ENCODE results near the gene TBCEL.

TBCEL gene

DNA sequence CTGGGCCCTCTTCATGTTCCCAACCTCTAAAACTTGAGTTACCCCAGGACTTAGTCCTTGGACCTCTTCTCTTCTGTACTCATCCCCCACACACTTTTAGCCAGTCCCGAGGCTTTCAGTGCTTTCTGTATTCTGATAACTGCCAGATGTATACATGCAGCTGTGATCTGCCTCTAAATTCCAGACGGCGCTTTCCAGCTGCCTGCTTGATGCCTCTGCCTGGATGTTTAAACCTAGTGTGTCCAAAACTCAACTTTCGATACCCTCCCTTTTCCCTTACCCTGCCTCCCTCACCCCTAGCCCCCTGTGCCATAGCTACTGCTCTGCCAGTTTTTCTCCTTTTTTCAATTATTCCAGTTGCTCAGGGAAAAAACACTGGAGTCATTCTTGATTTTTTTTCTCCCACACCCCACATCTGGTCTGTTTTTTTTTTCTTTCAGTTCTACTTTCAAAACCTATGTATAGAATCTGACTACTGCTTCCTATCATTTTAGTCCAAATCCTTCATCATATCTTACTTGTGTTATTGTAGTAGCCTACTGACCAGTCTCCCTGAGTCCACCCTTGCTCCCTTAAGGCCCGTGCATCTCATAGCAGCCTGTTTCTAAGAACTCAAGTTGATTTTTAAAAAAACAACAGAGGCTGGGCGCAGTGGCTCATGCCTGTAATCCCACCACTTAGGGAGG lies 44.2 kb downstream of the TBCEL start:
- DNase-seq (ENCODE audit: low spot score in 2 of 2), result no peak
- peaks cover 5% of the 10 kb centered on the region for H3K4me1 Mint-ChIP-seq
- no peak overlapping the region for H3K27ac Mint-ChIP-seq
- H3K4me3 Mint-ChIP-seq, result no peak overlapping the region
- ATAC-seq, result no peak
- H3K36me3 Mint-ChIP-seq, result peaks cover 5% of the 10 kb centered on the region
- peaks cover 4% of the 10 kb centered on the region for H3K9me3 Mint-ChIP-seq

DNA sequence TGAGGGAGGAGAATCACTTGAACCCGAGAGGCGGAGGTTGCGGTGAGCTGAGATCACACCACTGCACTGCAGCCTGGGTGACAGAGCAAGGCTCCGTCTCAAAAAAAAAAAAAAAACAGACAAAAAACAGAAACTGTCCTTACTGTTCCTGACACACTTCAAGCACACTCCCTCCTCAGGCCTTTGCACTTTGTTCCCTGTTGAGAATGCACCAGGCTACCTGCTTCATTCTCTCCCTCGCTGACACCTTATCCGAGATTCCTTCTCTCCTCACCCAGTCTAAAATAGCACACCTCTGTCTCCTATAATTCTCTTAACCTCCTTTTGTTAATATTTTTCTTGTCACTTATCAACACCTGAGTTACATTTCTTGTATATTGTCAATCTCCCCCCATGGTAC lies 44.9 kb downstream of the TBCEL start:
- Mint-ChIP-seq H3K4me3 (no peak overlapping the region), H3K9me3 (peaks cover 4% of the 10 kb centered on the region), H3K4me1 (peaks cover 5% of the 10 kb centered on the region), H3K36me3 (peaks cover 5% of the 10 kb centered on the region), H3K27ac (no peak overlapping the region)
- ATAC-seq (no peak), DNase-seq (ENCODE audit: low spot score in 2 of 2) (no peak)

DNA sequence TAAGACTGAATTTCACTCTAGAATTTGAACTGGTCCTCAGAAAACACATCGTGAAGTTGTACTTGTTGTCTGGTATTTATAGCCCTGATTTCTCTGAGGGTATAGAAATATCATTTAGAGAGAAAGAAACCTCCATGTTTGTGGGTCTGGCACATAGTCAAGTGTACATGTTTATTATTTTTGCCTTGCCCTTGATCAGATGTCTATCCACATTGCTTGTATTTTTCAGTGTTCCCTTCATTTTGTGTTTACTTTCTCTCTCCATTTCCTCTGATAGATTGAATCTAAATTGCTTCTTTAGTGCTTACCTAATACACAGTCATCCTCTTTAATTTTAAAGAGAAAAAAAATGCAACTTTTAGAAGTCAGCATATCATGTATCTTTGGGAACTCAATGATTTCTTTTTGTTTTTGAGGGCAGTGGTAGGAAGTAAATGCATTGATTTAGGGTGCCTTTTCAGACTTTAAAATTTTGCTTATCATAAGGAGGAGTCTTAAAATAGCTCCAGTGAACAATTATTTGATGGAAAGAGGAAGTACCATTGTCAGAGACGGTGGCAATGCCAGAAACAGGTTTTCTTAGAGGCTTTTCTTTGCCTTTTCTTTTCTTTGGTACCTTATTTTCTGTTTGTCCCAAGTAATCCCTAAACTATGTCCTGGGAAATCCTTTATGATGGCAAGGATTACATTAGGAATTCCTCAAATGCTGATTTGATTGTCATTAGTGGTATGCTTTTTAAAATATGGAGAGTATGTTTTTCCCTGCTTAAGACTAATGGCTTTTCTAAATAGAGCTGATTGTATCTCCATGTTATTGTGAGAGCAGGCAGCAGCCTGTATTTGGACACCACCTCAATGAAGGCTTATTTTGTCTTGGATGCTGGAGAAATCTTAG lies 47.3 kb downstream of the TBCEL start:
- peaks cover 5% of the 10 kb centered on the region for H3K36me3 Mint-ChIP-seq
- H3K9me3 Mint-ChIP-seq, result peaks cover 4% of the 10 kb centered on the region
- no peak for ATAC-seq
- DNase-seq (ENCODE audit: low spot score in 2 of 2), result no peak
- H3K4me3 Mint-ChIP-seq, result no peak overlapping the region
- H3K27ac Mint-ChIP-seq, result no peak overlapping the region
- peaks cover 5% of the 10 kb centered on the region for H3K4me1 Mint-ChIP-seq

DNA sequence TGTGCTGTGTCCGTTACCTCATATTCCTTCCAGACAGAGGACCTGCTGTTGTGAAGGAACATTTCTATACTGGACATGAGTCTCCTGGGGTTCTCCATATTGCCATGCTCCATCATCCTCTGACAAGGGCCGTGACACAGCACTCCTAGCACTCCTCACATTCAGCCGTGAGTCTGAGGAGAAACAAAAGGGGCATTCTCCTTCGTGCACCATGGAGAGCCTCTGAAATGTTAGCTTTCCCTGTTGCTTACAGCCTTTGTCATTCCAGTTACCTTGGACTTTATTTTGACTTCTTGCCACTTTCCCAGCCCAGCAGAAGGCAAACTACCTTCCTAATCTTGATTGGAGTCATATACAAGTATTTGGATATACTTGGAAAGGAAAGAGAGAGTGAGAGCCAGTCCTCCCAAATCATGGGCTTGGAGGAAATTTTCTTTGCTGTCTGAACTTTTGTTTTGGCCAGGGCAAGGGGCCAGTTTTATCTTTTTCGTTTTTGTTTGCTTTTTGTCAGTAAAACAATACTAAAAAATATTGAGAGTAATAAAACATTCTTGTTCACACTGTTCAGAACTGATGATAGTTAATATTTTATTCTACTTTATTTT lies 48.0 kb downstream of the TBCEL start:
- H3K4me3 Mint-ChIP-seq, result no peak overlapping the region
- peaks cover 4% of the 10 kb centered on the region for H3K9me3 Mint-ChIP-seq
- no peak for ATAC-seq
- DNase-seq (ENCODE audit: low spot score in 2 of 2), result no peak
- peaks cover 5% of the 10 kb centered on the region for H3K36me3 Mint-ChIP-seq
- H3K27ac Mint-ChIP-seq, result no peak overlapping the region
- peaks cover 5% of the 10 kb centered on the region for H3K4me1 Mint-ChIP-seq

DNA sequence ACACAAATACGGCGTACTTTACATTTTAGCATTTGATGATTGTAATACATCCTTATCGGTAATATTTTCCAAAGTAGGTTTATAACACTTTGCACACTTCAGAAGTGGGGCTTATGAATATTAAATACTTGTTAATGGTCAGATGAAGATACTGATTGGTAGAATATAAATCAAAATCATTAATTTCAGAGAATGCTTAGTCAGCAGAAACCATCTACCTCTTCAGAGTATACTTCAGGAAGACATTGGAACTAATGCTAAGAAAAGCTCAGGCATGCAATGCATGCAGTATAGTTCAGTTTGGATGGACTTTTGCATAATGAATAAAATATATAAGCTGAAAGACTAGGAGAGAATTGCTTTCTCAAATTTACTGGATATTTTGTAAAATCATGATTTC lies 57.4 kb downstream of the TBCEL start:
- DNase-seq (ENCODE audit: low spot score in 2 of 2), result no peak
- Mint-ChIP-seq H3K36me3 (peaks cover 6% of the 10 kb centered on the region), H3K27ac (no peak overlapping the region), H3K4me1 (no peaks in the 10 kb centered on the region), H3K9me3 (no peaks in the 10 kb centered on the region), H3K4me3 (no peak overlapping the region)
- no peak for ATAC-seq

DNA sequence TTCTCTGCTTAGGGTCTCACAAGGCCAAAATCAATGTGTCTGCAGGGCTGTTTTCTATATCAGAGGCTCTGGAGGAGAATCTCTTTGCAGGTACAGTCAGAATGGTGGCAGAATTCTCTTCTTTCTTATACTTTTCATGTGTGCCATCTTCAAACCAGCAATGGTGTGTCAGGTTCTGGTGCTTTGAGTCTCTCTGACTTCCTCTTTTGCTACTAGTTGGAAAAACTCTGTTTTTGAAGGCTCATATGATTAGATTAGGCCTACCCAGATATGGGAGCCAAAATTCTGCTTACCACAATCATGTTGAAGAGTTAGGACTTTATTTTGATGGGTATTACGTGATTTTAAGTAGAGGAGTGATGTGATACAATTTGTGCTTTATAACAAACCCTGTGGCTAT lies 58.3 kb downstream of the TBCEL start:
- no peak for DNase-seq (ENCODE audit: low spot score in 2 of 2)
- no peak overlapping the region for H3K4me3 Mint-ChIP-seq
- H3K4me1 Mint-ChIP-seq, result no peaks in the 10 kb centered on the region
- H3K36me3 Mint-ChIP-seq, result peaks cover 11% of the 10 kb centered on the region
- H3K27ac Mint-ChIP-seq, result no peak overlapping the region
- H3K9me3 Mint-ChIP-seq, result no peaks in the 10 kb centered on the region
- ATAC-seq, result no peak

DNA sequence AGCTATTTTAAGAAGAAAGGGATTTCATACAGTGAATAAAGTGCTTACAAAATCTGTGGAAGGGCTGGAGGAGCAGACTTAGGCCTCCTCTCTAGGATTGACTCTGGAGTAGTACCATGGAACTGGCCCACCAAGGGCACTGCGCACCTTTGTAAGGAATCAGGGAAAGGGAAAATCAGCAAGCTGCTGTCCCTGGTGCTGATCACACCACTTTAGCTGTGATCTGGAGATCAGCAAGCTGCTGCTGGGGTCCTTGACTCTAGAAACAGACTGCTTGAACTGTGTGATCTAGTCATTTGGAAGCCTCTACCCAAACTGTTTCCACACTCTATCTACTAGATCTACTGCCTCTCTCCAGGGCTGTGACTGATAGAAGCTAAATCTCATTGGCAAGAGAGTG lies 58.8 kb downstream of the TBCEL start:
- H3K4me3 Mint-ChIP-seq, result no peak overlapping the region

DNA sequence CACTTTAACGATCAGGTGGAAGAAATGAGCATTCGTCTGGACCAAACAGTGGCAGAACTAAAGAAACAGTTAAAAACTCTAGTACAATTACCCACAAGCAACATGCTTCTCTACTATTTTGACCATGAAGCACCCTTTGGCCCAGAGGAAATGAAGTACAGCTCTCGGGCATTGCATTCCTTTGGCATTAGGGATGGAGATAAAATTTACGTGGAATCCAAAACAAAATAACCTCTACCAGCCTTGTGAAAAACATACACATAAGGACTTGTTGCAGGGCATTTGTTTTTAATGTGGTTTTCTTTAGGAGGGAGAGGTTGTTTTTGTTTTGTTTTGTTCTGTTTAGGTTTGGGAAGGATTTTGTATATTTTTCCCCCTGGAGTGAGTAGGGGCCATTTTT lies 63.0 kb downstream of the TBCEL start:
- H3K36me3 Mint-ChIP-seq, result peaks cover 17% of the 10 kb centered on the region
- no peaks in the 10 kb centered on the region for H3K9me3 Mint-ChIP-seq
- ATAC-seq, result no peak
- H3K4me1 Mint-ChIP-seq, result no peaks in the 10 kb centered on the region
- H3K4me3 Mint-ChIP-seq, result no peak overlapping the region
- H3K27ac Mint-ChIP-seq, result no peak overlapping the region
- no peak for DNase-seq (ENCODE audit: low spot score in 2 of 2)

More for the DNA sequence above, 58.8 kb downstream of the TBCEL start:
- ATAC-seq, result no peak
- Mint-ChIP-seq H3K9me3 (no peaks in the 10 kb centered on the region), H3K27ac (no peak overlapping the region), H3K4me1 (no peaks in the 10 kb centered on the region), H3K36me3 (peaks cover 15% of the 10 kb centered on the region)
- DNase-seq (ENCODE audit: low spot score in 2 of 2), result no peak

DNA sequence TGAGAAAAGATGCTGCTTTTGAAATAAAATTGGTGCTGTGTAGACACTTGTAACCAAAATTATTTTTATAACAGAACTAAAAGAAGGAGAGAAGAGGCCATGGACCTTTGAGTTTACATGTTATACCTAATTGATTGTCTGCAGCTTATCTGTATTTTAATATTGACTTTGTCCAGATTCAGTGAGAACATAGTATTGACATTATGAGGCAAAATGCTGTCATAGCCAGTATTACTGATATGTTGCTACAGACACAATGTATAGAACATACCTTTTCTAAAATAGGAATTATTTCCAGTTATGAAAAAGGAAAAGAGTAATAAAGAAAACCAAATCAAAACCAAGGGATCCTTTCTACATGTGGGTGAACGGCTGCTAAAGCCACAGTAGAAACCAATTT lies 65.7 kb downstream of the TBCEL start:
- Mint-ChIP-seq H3K9me3 (no peaks in the 10 kb centered on the region), H3K27ac (no peak overlapping the region), H3K4me1 (no peaks in the 10 kb centered on the region), H3K4me3 (no peak overlapping the region), H3K36me3 (peaks cover 17% of the 10 kb centered on the region)
- no peak for DNase-seq (ENCODE audit: low spot score in 2 of 2)
- ATAC-seq, result no peak

DNA sequence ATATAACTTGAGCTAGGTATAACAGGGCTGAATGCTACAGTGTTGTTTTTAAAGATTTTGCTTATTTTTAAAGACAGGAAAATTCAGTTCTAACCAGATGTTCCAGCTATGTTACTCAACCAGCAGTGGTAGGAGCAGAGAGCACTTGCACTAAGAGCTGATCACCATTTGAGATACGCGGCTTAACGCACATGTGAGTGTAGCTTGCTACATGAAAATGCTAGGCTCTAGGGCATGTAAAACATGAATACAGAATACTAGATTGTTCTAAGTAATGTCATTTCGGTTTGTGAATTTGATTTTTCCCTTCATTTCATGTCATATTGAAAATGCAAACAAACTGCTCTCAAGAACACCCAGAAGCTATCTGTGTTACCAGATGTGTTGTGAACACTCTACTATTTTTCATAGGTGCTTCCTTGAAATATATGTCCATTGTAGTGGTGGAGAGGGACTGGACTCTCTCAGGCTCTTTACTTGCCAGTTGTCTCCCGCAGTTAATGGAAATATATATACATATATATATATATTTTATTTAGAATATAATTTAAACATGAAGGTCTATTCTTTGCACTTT lies 66.3 kb downstream of the TBCEL start:
- Mint-ChIP-seq H3K27ac (no peak overlapping the region), H3K4me3 (no peak overlapping the region), H3K4me1 (no peaks in the 10 kb centered on the region), H3K36me3 (peaks cover 17% of the 10 kb centered on the region), H3K9me3 (no peaks in the 10 kb centered on the region)
- ATAC-seq (no peak), DNase-seq (ENCODE audit: low spot score in 2 of 2) (no peak)

DNA sequence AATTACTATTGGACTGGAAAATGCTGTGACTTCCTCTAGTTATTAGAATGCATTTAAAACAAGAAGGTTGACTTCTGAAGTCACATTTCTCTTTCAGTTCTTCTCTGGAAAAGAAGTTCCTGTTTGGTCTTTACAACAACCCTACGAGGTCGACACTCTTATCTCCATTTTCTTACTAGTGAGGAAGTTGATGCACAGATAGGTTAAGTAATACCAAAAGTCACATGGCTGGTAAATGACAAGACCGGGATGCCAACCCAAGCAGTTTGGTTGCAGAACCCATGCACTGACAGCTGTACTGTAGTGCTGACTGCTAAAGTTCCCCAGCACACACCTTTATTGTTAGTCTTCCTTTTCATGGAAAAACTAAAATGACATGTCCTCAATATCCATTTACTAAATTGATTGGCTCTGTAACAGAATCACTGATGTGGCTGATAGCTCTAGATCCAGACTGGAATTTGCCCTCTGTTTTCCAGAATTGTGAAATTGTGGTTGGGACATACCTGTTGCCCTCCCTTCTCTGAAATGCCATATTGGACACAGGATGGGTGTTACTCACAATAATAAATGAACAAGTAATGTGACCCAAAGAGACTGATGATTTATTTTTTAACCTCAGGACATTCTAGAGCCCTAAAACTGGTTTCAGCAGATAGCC lies 67.7 kb downstream of the TBCEL start:
- Mint-ChIP-seq H3K4me1 (no peaks in the 10 kb centered on the region), H3K4me3 (no peak overlapping the region), H3K27ac (no peak overlapping the region), H3K36me3 (peaks cover 12% of the 10 kb centered on the region), H3K9me3 (no peaks in the 10 kb centered on the region)
- DNase-seq (ENCODE audit: low spot score in 2 of 2) (no peak), ATAC-seq (no peak)

DNA sequence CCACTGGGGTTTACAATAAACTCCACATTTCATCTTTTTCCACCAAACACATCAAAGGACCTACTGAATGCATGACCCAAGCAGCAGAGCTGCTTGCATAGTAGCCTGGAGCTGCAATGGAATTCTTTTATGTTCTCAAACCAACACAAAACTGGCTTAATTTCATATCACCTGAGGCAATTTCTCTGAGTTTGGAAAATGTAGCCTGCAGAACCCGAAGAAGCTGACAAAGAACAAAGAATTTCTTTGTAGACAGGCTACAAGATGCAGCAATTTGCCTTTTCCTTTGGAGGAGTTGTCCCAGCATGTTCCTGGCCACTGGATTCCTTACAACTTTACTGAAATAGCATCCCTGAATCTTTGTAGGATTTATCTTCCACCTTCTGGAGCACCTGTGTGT lies 71.7 kb downstream of the TBCEL start:
- ATAC-seq, result no peak
- no peaks in the 10 kb centered on the region for H3K9me3 Mint-ChIP-seq
- no peak for DNase-seq (ENCODE audit: low spot score in 2 of 2)
- H3K27ac Mint-ChIP-seq, result no peak overlapping the region
- H3K4me3 Mint-ChIP-seq, result no peak overlapping the region
- H3K36me3 Mint-ChIP-seq, result no peaks in the 10 kb centered on the region
- H3K4me1 Mint-ChIP-seq, result no peaks in the 10 kb centered on the region

DNA sequence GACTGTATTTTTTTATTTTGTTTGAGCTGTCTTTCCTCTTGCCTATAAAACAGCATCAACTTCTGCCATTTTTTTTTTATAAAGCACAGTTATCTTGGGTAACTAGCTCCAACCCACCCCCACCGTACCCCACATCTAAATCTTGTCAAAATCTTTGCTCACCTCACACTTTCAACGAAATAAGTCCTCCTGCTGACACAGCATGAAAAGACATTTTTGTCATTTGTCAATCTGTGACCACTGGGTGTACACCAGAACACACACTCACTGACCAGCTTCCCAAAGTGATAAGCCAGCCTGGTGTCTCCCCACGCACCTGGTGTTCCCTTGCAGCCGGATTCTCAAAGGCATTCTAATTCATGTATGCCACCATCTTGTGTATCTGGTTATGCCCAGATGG lies 75.5 kb downstream of the TBCEL start:
- Mint-ChIP-seq H3K4me1 (no peaks in the 10 kb centered on the region), H3K9me3 (no peaks in the 10 kb centered on the region), H3K36me3 (no peaks in the 10 kb centered on the region), H3K27ac (no peak overlapping the region), H3K4me3 (no peak overlapping the region)
- no peak for DNase-seq (ENCODE audit: low spot score in 2 of 2)
- ATAC-seq, result no peak

DNA sequence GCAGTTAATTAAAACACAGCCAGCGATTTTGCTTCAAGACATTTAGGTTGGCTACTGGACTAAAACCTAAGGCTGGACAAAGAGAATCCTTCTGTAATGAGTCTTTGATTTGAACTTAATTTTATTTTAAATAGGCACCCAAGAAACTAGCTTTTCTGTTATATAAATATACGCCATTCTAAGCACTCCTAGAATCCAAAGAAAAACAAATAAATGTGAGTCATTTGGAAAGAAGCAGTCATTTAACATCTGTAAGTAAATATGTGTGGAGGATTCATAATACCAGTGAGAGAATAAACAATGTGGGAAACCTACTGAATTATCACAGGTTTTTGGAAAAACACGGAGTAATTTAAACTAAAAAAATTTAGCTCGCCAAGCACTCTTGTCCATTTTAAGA lies 76.0 kb downstream of the TBCEL start:
- Mint-ChIP-seq H3K4me3 (no peak overlapping the region), H3K27ac (no peak overlapping the region), H3K4me1 (no peaks in the 10 kb centered on the region), H3K36me3 (no peaks in the 10 kb centered on the region), H3K9me3 (no peaks in the 10 kb centered on the region)
- DNase-seq (ENCODE audit: low spot score in 2 of 2) (no peak), ATAC-seq (no peak)

DNA sequence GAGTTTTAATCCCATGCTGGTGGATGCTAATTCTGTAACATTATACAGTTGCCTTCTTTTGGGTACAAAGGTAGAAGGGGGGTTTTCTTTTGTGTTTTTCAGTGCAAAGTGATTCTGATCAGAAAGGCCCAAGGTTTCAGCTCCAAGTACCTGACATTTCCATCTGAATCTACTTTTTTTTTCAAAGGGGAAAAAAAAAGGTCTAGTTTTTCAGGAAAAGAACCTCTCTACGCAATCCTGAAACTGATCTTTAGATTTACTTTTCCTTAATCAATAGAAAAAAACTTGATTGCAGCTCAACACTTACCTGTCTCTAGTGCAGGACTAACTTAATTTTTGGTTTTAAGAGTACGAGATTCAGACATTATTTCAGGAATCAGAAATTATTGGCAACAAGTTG lies 77.0 kb downstream of the TBCEL start, which contains the start of gene TECTA:
TECTA (plus strand) TSS at position 301 of the 400 bp plus-strand sequence. CDS start 1,423 bp downstream, outside the sequence.
- no peaks in the 10 kb centered on the region for H3K4me1 Mint-ChIP-seq
- no peaks in the 10 kb centered on the region for H3K9me3 Mint-ChIP-seq
- no peaks in the 10 kb centered on the region for H3K36me3 Mint-ChIP-seq
- no peak for ATAC-seq
- DNase-seq (ENCODE audit: low spot score in 2 of 2), result no peak
- H3K27ac Mint-ChIP-seq, result no peak within 1 kb of the TSS
- H3K4me3 Mint-ChIP-seq, result no peak within 1 kb of the TSS

All from stimulated activated effector memory CD8-positive, alpha-beta T cell treated with anti-CD3 and anti-CD28 coated beads, Interleukin-12 subunit alpha, Interleukin-12 subunit beta, amount 100 ng/mL, for 72 hours (primary cell).